ENCODE measurements around the gene SLC1A5.
A peak's percentile ranks its signal among the peaks of the same experiment; 100 is the strongest.

SLC1A5 gene

GRCh38 chr19:46788262-46788967 is at the start of gene SLC1A5:
Gene SLC1A5, minus strand, starts transcription at chr19:46788594. Its CDS starts 629 bp downstream, at chr19:46787965.
- Histone ChIP-seq H3K36me3 (no peaks in the 10 kb centered on the region), H3K4me3 (ENCODE audit: low read depth in 1 of 2, low read length in 1 of 2) (peak within 1 kb of the TSS; percentile 73 to 80), H3K27ac (peak within 1 kb of the TSS; percentile 80), H3K9me3 (no peaks in the 10 kb centered on the region), H3K27me3 (peaks cover 4% of the 10 kb centered on the region), H3K4me1 (ENCODE audit: control insufficient read depth in 1 of 2, insufficient read depth in 1 of 2, low read depth in 1 of 2, low read length in 1 of 2) (peaks cover 47 to 50% of the 10 kb centered on the region in 2 experiments)
- peak; percentile 24 for TF ChIP-seq CTCF (IDR thresholded peaks at IDR 0.05)

GRCh38 chr19:46838160-46838559 is 49.8 kb upstream of the SLC1A5 start:
- no peak overlapping the region for H3K27ac ChIP-seq
- H3K9me3 ChIP-seq = no peaks in the 10 kb centered on the region
- peaks cover 52% of the 10 kb centered on the region for H3K36me3 ChIP-seq
- no peaks in the 10 kb centered on the region for H3K27me3 ChIP-seq
- H3K4me1 ChIP-seq (ENCODE audit: control insufficient read depth in 1 of 2, insufficient read depth in 1 of 2, low read depth in 1 of 2, low read length in 1 of 2) = no peaks in the 10 kb centered on the region
- no peak for TF ChIP-seq CTCF (IDR thresholded peaks at IDR 0.05)
- H3K4me3 ChIP-seq (ENCODE audit: low read depth in 1 of 2, low read length in 1 of 2) = no peak overlapping the region

- no peak overlapping the region for H3K4me3 ChIP-seq (ENCODE audit: low read depth in 1 of 2, low read length in 1 of 2)
- H3K4me1 ChIP-seq (ENCODE audit: control insufficient read depth in 1 of 2, insufficient read depth in 1 of 2, low read depth in 1 of 2, low read length in 1 of 2) = no peaks in the 10 kb centered on the region
- TF ChIP-seq CTCF (IDR thresholded peaks at IDR 0.05) = no peak
Measured at GRCh38 chr19:46834984-46835383, 46.6 kb upstream of the SLC1A5 start.

GRCh38 chr19:46834121-46834520 is 45.7 kb upstream of the SLC1A5 start:
- TF ChIP-seq CTCF (IDR thresholded peaks at IDR 0.05) = no peak
- Histone ChIP-seq H3K27ac (no peak overlapping the region), H3K4me3 (ENCODE audit: low read depth in 1 of 2, low read length in 1 of 2) (no peak overlapping the region), H3K9me3 (no peaks in the 10 kb centered on the region), H3K36me3 (peaks cover 20% of the 10 kb centered on the region), H3K4me1 (ENCODE audit: control insufficient read depth in 1 of 2, insufficient read depth in 1 of 2, low read depth in 1 of 2, low read length in 1 of 2) (no peaks in the 10 kb centered on the region), H3K27me3 (no peaks in the 10 kb centered on the region)

More at GRCh38 chr19:46834984-46835383, 46.6 kb upstream of the SLC1A5 start:
- H3K36me3 ChIP-seq = peaks cover 29% of the 10 kb centered on the region
- no peaks in the 10 kb centered on the region for H3K9me3 ChIP-seq
- no peak overlapping the region for H3K27ac ChIP-seq
- H3K27me3 ChIP-seq = no peaks in the 10 kb centered on the region

GRCh38 chr19:46830864-46831263 is 42.5 kb upstream of the SLC1A5 start:
- Histone ChIP-seq H3K27me3 (no peaks in the 10 kb centered on the region), H3K27ac (no peak overlapping the region), H3K4me1 (ENCODE audit: control insufficient read depth in 1 of 2, insufficient read depth in 1 of 2, low read depth in 1 of 2, low read length in 1 of 2) (no peaks in the 10 kb centered on the region), H3K36me3 (no peaks in the 10 kb centered on the region), H3K4me3 (ENCODE audit: low read depth in 1 of 2, low read length in 1 of 2) (no peak overlapping the region), H3K9me3 (no peaks in the 10 kb centered on the region)
- TF ChIP-seq CTCF (IDR thresholded peaks at IDR 0.05) = no peak

Measured in neutrophil (primary cell).